ENCODE data around the gene ZFR. TPM values are rescaled to one million over a fixed set of nuclear protein-coding genes. Genes with fewer than 3 reads are reported as not detected.

ZFR gene
- polyA plus RNA-seq, 2 of the 4 experiments (the other 2 are of a cell fraction): 65.6 to 107 TPM

- POLR2A ChIA-PET: no interaction called here
- Histone ChIP-seq H3K27ac (no peak overlapping the region), H3K4me2 (no peak overlapping the region), H3K4me3 (no peak overlapping the region), H3K4me1 (no peaks in the 10 kb centered on the region), H3K9me3 (no peaks in the 10 kb centered on the region)
- 83% methylated on average over 4 of the region's 4 CpGs for WGBS (ENCODE audit: missing lambda C conversion rate)
- no peak for DNase-seq (ENCODE audit: low read depth in 1 of 2, low spot score in 1 of 2)
- no peak for FAIRE-seq
- TF ChIP-seq RARB (CRISPR knock-in tag; IDR thresholded peaks at IDR 0.05) (no peak), KDM1A (IDR thresholded peaks at IDR 0.05; ENCODE audit: low read depth) (no peak), SMC3 (IDR thresholded peaks at IDR 0.05) (no peak), CTCF (IDR thresholded peaks at IDR 0.05) (no peak), CBX2 (IDR thresholded peaks at IDR 0.05; ENCODE audit: borderline replicate concordance, low read depth) (no peak), MAZ (IDR thresholded peaks at IDR 0.05; ENCODE audit: borderline replicate concordance, low read depth, low read length) (no peak), MYC (IDR thresholded peaks at IDR 0.05; ENCODE audit: borderline replicate concordance, low read length) (no peak), PHF8 (IDR thresholded peaks at IDR 0.05; ENCODE audit: borderline replicate concordance, low read depth) (no peak), FOSB (CRISPR knock-in tag; IDR thresholded peaks at IDR 0.05) (no peak), MAX (IDR thresholded peaks at IDR 0.05) (no peak), EHMT2 (IDR thresholded peaks at IDR 0.05; ENCODE audit: low read depth) (no peak)
- CTCF ChIA-PET: interaction anchor here (1.4 kb wide), 1 partner anchor 33 kb away, joined by 3 read pairs; no protein-coding TSS in a partner anchor
- ATAC-seq: no peak
Measured at GRCh38 chr5:32362527-32362926, 82.0 kb downstream of the ZFR start.

GRCh38 chr5:32360906-32361305 is 83.6 kb downstream of the ZFR start:
- H3K27ac ChIP-seq: no peak overlapping the region
- POLR2A ChIA-PET: no interaction called here
- TF ChIP-seq EHMT2 (IDR thresholded peaks at IDR 0.05; ENCODE audit: low read depth): no peak
- no peak for TF ChIP-seq MAFK (IDR thresholded peaks at IDR 0.05; ENCODE audit: partially characterized antibody)
- no peak for TF ChIP-seq ZFP36 (IDR thresholded peaks at IDR 0.05; ENCODE audit: borderline replicate concordance, partially characterized antibody)
- TF ChIP-seq HOXB5 (CRISPR knock-in tag; IDR thresholded peaks at IDR 0.05): no peak
- TF ChIP-seq SMC3 (IDR thresholded peaks at IDR 0.05): no peak
- no peak for TF ChIP-seq CHD4 (IDR thresholded peaks at IDR 0.05; ENCODE audit: borderline replicate concordance)
- TF ChIP-seq BHLHE40 (IDR thresholded peaks at IDR 0.05; ENCODE audit: low read depth, low read length): no peak
- no peak for TF ChIP-seq HOXA7 (CRISPR knock-in tag; IDR thresholded peaks at IDR 0.05)
- H3K4me3 ChIP-seq: no peak overlapping the region
- no peaks in the 10 kb centered on the region for H3K9me3 ChIP-seq
- FAIRE-seq (no peak), DNase-seq (ENCODE audit: low read depth in 1 of 2, low spot score in 1 of 2) (no peak), ATAC-seq (no peak)
- no peaks in the 10 kb centered on the region for H3K4me1 ChIP-seq
- 95% methylated on average over 4 of the region's 4 CpGs for WGBS (ENCODE audit: missing lambda C conversion rate)
- CTCF ChIA-PET: no interaction called here
- no peak overlapping the region for H3K4me2 ChIP-seq

GRCh38 chr5:32358611-32359010 is 85.9 kb downstream of the ZFR start:
- CTCF ChIA-PET: no interaction called here
- Histone ChIP-seq H3K9me3 (no peaks in the 10 kb centered on the region), H3K4me2 (no peak overlapping the region), H3K27ac (no peak overlapping the region), H3K4me3 (no peak overlapping the region), H3K4me1 (no peaks in the 10 kb centered on the region)
- FAIRE-seq (no peak), DNase-seq (ENCODE audit: low read depth in 1 of 2, low spot score in 1 of 2) (no peak), ATAC-seq (no peak)
- POLR2A ChIA-PET: no interaction called here
- 86% methylated on average over 6 of the region's 6 CpGs for WGBS (ENCODE audit: missing lambda C conversion rate)
- TF ChIP-seq CHD4 (IDR thresholded peaks at IDR 0.05; ENCODE audit: borderline replicate concordance): no peak
- no peak for TF ChIP-seq HOXA7 (CRISPR knock-in tag; IDR thresholded peaks at IDR 0.05)
- no peak for TF ChIP-seq ATOH8 (CRISPR knock-in tag; IDR thresholded peaks at IDR 0.05; ENCODE audit: low read depth)
- no peak for TF ChIP-seq POLR2AphosphoS2 (conservative IDR thresholded peaks at IDR 0.05; ENCODE audit: low read length)
- no peak for TF ChIP-seq PHF8 (IDR thresholded peaks at IDR 0.05; ENCODE audit: borderline replicate concordance, low read depth)
- TF ChIP-seq ELK1 (IDR thresholded peaks at IDR 0.05; ENCODE audit: low read depth, low read length): no peak
- TF ChIP-seq PBX3 (IDR thresholded peaks at IDR 0.05): no peak
- no peak for TF ChIP-seq CBX2 (IDR thresholded peaks at IDR 0.05; ENCODE audit: borderline replicate concordance, low read depth)
- TF ChIP-seq CBX8 (IDR thresholded peaks at IDR 0.05): no peak
- no peak for TF ChIP-seq HES2 (IDR thresholded peaks at IDR 0.05)
- TF ChIP-seq REST (IDR thresholded peaks at IDR 0.05): no peak
- no peak for TF ChIP-seq FOSL2 (IDR thresholded peaks at IDR 0.05)
- no peak for TF ChIP-seq FOSL2 (CRISPR knock-in tag; IDR thresholded peaks at IDR 0.05)

All from A549 (cell line).